C4-2B (cell line): Measurements from ENCODE around the gene LRRC56.

Source experiments
- H3K27ac ChIP-seq: fragments of 450-650 bp; 2 replicates; pipeline ENCODE4 v1.5.1; 2017
- ZFX ChIP-seq: fragments of 450-650 bp; IDR thresholded peaks from 2 replicates; pipeline ENCODE4 v1.6.1; 2017
- TF ChIP-seq, protein P1 (sequence below): fragments of 450-650 bp; conservative IDR thresholded peaks from 2 replicates; pipeline ENCODE4 v1.5.1; 2017; ENCODE audit warnings: mild to moderate bottlenecking

LRRC56 gene

DNA sequence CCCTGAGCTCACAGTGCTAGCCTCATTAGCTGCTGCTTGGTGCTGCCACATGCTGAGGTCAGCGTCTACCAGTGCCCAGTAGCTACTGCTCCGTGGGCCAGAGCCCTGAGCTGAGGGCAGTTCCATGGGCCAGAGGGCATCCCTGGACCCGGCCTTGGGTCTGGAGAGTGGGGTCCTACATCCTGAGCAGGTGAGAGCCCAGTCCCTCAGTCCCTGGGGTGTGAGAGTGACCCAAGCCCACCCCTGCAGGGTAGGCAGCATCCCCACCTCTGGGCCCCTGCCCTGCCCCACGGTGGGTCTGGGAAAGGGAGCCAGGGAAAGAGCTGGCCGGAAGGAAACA, 13.4 kb downstream of the LRRC56 start:
- H3K27ac ChIP-seq = no peak overlapping the region
- TF ChIP-seq ZFX = no peak
- TF ChIP-seq, protein P1, sequence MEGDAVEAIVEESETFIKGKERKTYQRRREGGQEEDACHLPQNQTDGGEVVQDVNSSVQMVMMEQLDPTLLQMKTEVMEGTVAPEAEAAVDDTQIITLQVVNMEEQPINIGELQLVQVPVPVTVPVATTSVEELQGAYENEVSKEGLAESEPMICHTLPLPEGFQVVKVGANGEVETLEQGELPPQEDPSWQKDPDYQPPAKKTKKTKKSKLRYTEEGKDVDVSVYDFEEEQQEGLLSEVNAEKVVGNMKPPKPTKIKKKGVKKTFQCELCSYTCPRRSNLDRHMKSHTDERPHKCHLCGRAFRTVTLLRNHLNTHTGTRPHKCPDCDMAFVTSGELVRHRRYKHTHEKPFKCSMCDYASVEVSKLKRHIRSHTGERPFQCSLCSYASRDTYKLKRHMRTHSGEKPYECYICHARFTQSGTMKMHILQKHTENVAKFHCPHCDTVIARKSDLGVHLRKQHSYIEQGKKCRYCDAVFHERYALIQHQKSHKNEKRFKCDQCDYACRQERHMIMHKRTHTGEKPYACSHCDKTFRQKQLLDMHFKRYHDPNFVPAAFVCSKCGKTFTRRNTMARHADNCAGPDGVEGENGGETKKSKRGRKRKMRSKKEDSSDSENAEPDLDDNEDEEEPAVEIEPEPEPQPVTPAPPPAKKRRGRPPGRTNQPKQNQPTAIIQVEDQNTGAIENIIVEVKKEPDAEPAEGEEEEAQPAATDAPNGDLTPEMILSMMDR = no peak

DNA sequence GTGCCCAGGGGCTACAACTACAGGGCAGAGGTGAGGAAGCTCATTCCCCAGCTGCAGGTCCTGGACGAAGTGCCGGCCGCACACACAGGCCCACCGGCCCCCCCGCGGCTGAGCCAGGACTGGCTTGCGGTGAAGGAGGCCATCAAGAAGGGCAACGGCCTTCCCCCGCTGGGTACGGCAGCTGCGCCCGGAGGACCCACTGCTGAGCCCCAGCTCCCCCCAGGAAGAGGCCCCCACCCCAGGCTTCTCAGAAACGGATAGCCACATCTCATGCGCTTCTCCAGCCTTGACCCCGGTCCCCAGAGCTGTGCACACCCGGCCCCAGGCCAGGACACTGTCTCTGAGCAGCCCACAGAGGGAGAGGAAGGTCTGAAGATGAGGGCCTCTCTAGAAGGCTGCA, 13.8 kb downstream of the LRRC56 start:
- H3K27ac ChIP-seq = no peak overlapping the region
- no peak for TF ChIP-seq ZFX
- TF ChIP-seq, protein P1 = no peak

DNA sequence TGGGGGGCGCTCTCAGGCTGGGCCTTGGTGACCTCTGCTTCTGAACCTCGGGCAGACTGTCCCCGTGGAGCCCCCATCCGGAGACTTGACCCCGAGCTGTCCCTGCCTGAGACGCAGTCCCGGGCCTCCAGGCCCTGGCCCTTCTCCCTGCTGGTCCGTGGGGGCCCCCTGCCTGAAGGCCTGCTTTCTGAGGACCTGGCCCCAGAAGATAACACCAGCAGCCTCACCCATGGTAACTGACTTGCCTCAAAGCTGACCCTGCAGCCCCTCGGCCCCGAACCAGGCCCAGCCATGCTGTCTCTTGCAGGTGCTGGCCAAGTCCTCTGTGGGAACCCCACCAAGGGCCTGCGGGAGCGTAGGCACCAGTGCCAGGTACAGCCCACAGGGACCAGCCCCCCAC, 14.3 kb downstream of the LRRC56 start:
- no peak overlapping the region for H3K27ac ChIP-seq
- no peak for TF ChIP-seq ZFX

DNA sequence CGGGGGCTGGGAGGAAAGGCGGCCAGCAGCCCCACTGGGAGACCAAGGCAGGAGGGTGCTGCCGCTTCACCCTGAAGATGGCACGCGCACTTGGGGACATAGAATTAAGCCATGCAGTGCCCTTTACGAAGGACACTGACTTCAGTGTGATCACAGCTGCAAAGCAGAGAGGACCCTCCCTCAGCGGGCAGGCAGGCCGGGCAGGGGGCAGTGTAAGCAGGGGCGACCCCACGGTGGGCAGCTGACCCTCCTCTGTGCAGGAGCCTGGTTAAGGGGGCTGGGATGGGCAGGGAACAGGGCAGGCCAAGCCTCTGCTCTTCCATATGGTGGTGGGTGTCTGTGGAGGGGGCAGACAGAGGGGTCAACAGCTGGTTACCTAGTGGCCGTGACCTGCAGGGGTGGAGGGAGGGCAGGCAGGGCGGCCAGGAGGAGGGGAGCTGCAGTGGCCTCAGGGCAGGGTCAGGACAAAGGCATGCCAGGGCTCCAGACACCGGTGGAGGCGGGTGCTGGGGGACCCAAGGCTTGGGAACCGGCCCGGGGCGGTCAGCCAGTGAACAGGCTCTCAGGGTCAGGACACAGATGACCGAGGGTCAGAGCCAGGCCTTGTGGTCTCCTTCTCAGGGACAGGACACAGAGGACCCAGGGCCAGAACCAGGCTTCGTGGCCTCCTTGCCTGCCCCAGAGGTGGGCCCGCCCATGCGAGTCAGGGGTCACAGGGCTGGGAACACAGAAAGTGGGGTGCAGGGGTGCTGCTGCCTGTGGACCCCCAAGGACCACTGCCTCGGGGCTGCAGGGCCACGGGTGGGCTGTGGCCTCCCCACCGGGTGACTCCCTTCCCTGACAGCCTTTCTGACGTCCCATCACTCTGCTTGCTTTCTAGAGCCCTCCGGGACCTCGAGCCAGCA, 16.0 kb downstream of the LRRC56 start:
- TF ChIP-seq, protein P1 = no peak
- H3K27ac ChIP-seq = no peak overlapping the region

DNA sequence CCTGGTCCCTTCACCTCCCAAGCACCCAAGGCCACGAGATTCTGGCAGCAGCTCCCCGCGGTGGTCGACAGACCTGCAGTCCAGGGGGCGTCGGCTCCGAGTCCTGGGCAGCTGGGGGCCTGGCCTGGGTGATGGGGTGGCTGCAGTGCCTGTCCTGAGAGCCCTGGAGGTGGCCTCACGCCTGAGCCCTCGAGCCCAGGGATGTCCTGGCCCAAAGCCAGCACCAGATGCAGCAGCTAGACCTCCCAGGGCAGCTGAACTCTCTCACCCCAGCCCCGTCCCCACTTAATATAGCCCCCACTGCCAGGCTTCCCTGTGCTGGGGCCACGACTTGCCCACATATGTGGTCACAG, 16.6 kb downstream of the LRRC56 start:
- TF ChIP-seq, protein P1 = no peak
- TF ChIP-seq ZFX = no peak
- no peak overlapping the region for H3K27ac ChIP-seq

DNA sequence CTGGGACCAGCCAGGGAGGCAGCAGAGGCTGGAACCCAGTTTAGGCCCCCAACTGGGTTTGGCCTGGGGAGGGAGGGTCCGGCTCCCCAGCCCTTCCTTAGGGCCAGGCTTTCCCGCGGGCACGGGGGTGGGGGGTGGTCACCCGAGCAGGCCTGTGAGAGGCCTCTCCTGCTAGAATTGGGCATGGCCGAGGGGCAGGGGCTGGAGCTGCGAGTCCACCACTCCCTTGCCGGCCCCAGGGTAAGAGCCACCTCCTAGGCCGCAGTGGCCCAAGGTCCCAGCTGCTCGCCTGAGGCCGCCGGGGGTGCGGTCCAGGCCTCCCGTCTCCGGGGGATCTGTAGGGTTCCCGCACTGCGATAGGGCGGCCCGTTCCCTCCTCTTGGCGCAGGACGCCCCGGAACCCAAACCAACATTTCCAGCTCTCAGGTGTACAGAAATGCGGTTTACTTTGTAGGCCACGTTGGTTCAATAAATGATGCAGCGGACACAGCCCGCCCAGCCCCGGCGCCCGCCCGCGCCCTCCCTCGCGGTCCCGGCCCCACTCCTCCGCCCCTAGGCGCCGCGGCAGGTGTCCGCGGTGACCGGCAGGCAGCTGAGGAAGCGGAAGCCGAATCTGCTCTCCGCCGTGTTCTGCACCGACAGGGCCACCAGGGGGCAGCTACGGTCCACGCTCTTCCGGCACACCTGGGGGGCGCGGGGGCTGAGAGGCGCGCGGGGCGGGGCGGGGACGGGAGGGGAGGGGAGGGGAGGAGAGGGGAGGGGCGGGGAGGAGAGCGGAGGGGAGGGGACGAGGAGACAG, 17.3 kb downstream of the LRRC56 start:
- peak overlapping the region; percentile 22; the same call in 1 of the 2 replicates for H3K27ac ChIP-seq
- TF ChIP-seq ZFX = no peak
- TF ChIP-seq, protein P1 = peak; percentile 80

DNA sequence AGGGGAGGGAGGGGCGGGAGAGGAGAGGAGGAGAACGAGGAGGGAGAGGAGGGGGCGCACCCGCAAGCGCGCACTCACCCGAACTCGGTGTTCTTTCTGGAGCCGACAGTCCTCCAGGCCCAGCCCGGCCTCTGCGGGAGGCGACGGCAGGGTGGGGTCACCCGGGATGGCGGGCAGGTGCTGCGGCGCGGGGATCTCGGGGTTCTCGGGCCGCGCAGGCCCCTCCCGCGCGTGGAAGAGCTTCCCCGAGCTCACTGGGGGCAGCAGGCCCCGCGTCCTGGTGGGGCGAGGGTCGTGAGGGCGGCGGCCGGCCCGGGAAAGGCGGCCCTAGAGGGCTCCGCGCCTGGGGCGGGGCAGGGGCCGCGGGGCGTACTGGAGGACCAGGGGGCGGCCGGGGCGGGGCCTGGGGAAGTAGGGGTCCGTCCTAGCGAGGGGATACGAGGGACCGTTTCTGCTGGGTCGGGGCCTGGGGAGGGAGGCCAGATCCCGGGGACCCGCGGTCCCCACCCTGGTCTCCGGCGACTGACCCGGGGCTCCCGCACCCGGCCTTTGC, 18.0 kb downstream of the LRRC56 start:
- no peak overlapping the region for H3K27ac ChIP-seq
- TF ChIP-seq, protein P1 = no peak; the same call in 1 of the 2 replicates
- TF ChIP-seq ZFX = no peak
